Left lung (tissue), 10 donors: Measurements from ENCODE around the gene FREM1. TPM values are rescaled to one million over a fixed set of nuclear protein-coding genes. Genes with fewer than 3 reads are reported as not detected.

Experiments
- ATAC-seq: fragments of 200-7000 bp; cut with Tn5 transposase; one replicate; pipeline ENCODE4 v1.9.1; 2020; ENCODE audit warnings: moderate library complexity
- DNase-seq, 4 donors: peaks; one replicate each; pipeline ENCODE4 v3.0.0-alpha.2; 2013 to 2020
- H3K27ac ChIP-seq, 2 donors: fragments of 200-600 bp; sonication (generic) in 1 of 2; one replicate each; pipeline versions ENCODE4 v1.5.0 to v1.8.0; 2020 to 2021
- H3K27me3 ChIP-seq, 2 donors: fragments of 200-600 bp; sonication (generic) in 1 of 2; one replicate each; pipeline versions ENCODE4 v1.5.0 to v1.8.0; 2020 to 2021
- H3K36me3 ChIP-seq, 2 donors: fragments of 200-600 bp; sonication (generic) in 1 of 2; one replicate each; pipeline versions ENCODE4 v1.5.0 to v1.8.0; 2020 to 2021
- H3K4me1 ChIP-seq, 2 donors: fragments of 200-600 bp; one replicate each; pipeline ENCODE4 v1.8.0; 2021
- H3K4me3 ChIP-seq, 2 donors: fragments of 200-600 bp; sonication (generic) in 1 of 2; one replicate each; pipeline versions ENCODE4 v1.5.0 to v1.8.0; 2020 to 2021; ENCODE audit warnings: mild to moderate bottlenecking in 1 of 2
- H3K9me3 ChIP-seq, 2 donors: fragments of 200-600 bp; sonication (generic) in 1 of 2; one replicate each; pipeline versions ENCODE4 v1.5.0 to v1.8.0; 2020 to 2021
- intact Hi-C, 2 donors: fragments of 100-400 bp; cut with DNase I; formaldehyde crosslinking; loops; one replicate each; pipeline versions ENCODE4 v1.11.2 to v1.14.2; 2022
- polyA plus RNA-seq, 6 donors: library from polyadenylated mRNA; unstranded; fragments of 120-200 nt; gene quantifications; one replicate each; pipeline ENCODE4 v1.2.1, GENCODE V29; 2013; ENCODE audit not compliant: insufficient read length in 6 of 6
- total RNA-seq, 2 donors: library from RNA; stranded (reverse); fragmentation: NEBNext Ultra II Directional; extraction: Animal tissue kit (Norgen Biotek cat#: 25700); gene quantifications; one replicate each; pipeline ENCODE4 v1.2.1, GENCODE V29; 2021
- TF ChIP-seq, protein P1 (sequence below), 2 donors: fragments of 200-600 bp; sonication (generic) in 1 of 2; IDR thresholded peaks; one replicate each; pipeline versions ENCODE4 v1.5.0 to v1.8.0; 2021; ENCODE audit warnings: antibody characterized with exemption in 2 of 2
- donor health status: DM: no; HTN: yes; CAD: no.
- donor health status: DM: no; HTN: no; CAD: no.

Gene FREM1
- total and polyA plus RNA-seq, 8 donors = 2.4 to 104 (median 66.4) TPM

- TF ChIP-seq, protein P1, sequence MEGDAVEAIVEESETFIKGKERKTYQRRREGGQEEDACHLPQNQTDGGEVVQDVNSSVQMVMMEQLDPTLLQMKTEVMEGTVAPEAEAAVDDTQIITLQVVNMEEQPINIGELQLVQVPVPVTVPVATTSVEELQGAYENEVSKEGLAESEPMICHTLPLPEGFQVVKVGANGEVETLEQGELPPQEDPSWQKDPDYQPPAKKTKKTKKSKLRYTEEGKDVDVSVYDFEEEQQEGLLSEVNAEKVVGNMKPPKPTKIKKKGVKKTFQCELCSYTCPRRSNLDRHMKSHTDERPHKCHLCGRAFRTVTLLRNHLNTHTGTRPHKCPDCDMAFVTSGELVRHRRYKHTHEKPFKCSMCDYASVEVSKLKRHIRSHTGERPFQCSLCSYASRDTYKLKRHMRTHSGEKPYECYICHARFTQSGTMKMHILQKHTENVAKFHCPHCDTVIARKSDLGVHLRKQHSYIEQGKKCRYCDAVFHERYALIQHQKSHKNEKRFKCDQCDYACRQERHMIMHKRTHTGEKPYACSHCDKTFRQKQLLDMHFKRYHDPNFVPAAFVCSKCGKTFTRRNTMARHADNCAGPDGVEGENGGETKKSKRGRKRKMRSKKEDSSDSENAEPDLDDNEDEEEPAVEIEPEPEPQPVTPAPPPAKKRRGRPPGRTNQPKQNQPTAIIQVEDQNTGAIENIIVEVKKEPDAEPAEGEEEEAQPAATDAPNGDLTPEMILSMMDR (IDR thresholded peaks at IDR 0.05) = no peak
These were observed 141.0 kb downstream of the FREM1 start for GRCh38 chr9:14769230-14769571.

DNA sequence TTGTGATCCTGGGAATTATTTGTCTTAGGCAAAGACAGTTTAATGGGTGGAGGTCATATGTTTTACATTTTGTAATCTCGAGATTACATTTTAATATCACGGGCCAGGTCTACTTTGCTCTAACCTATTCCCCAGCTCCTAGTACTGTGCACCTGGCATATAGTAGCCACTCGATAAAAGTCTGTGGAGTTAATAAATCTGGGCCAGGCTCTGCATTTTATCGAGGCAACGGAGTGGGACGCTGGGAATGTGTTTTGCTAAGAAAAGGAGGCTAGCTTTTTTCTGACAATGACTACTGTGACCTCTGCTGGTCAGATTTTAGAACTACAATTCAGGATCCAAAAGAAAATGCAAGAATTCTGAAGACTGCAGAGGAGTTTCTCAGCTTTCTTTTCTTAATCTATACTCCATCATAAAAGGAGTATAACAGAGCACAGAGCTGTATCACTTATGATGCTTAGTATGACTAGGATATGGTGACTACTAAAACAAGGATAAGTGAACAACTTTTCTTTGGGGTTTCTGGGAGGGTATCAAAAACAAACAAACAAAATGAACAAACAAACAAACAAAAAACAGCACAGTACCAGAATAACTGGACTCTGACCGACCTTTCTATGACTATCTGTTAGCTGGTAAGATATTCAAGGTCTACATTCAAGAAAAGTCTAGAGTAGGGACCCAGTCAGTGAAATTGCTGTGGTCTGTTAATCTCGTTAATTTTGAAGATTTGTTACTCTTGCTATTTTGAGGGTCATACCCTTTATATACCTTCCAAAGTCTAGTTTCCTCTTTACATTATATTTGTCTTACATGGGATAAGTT lies 141.6 kb downstream of the FREM1 start:
- H3K9me3 ChIP-seq = no peaks in the 10 kb centered on the region
- ATAC-seq = peak; percentile 84
- H3K4me1 ChIP-seq = no peaks in the 10 kb centered on the region
- peak in 2 of 4 donors; percentile 40 to 59 for DNase-seq
- TF ChIP-seq, protein P1 (IDR thresholded peaks at IDR 0.05) = peak; percentile 57 to 64
- no peaks in the 10 kb centered on the region for H3K27me3 ChIP-seq
- intact Hi-C loops = no loop called here
- H3K36me3 ChIP-seq = no peaks in the 10 kb centered on the region
- H3K27ac ChIP-seq = no peak overlapping the region
- no peak overlapping the region for H3K4me3 ChIP-seq

More at GRCh38 chr9:14769230-14769571, 141.0 kb downstream of the FREM1 start:
- intact Hi-C loops = no loop called here
- Histone ChIP-seq H3K27me3 (no peaks in the 10 kb centered on the region), H3K4me3 (no peak overlapping the region), H3K4me1 (no peaks in the 10 kb centered on the region), H3K9me3 (no peaks in the 10 kb centered on the region), H3K27ac (no peak overlapping the region), H3K36me3 (no peaks in the 10 kb centered on the region)
- peak in 1 of 4 donors; percentile 13 for DNase-seq
- ATAC-seq = peak; percentile 50

DNA sequence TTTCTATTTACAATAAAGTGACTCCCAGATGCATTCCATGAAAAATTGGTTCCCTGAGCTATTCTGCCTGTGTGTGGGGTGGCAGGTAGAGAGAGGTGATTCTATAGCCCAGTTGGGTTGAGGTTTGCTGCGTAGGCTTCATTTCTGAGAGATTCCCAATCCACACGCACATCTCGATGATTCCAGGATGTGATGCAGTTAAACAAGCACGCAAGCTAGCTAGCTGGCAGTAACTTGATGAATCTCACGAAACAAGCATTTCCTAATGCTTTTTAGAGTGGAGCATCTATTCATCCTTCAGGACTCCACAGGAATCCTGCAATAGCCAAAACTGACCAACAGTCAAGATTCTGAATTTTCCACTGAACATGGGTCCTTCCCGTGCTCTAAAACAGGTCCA lies 143.9 kb downstream of the FREM1 start:
- Histone ChIP-seq H3K9me3 (no peaks in the 10 kb centered on the region), H3K4me1 (no peaks in the 10 kb centered on the region), H3K36me3 (no peaks in the 10 kb centered on the region), H3K27me3 (no peaks in the 10 kb centered on the region), H3K4me3 (no peak overlapping the region), H3K27ac (no peak overlapping the region)
- intact Hi-C loops = no loop called here
- DNase-seq = no peak
- ATAC-seq = no peak
- TF ChIP-seq, protein P1 (IDR thresholded peaks at IDR 0.05) = no peak

- TF ChIP-seq, protein P1 (IDR thresholded peaks at IDR 0.05) = no peak
- no peaks in the 10 kb centered on the region for H3K27me3 ChIP-seq
- DNase-seq = no peak
- intact Hi-C loops = no loop called here
- H3K4me1 ChIP-seq = no peaks in the 10 kb centered on the region
- ATAC-seq = no peak
- no peak overlapping the region for H3K4me3 ChIP-seq
- no peaks in the 10 kb centered on the region for H3K36me3 ChIP-seq
- no peaks in the 10 kb centered on the region for H3K9me3 ChIP-seq
- no peak overlapping the region for H3K27ac ChIP-seq
These were observed 148.6 kb downstream of the FREM1 start for GRCh38 chr9:14761584-14761983.

DNA sequence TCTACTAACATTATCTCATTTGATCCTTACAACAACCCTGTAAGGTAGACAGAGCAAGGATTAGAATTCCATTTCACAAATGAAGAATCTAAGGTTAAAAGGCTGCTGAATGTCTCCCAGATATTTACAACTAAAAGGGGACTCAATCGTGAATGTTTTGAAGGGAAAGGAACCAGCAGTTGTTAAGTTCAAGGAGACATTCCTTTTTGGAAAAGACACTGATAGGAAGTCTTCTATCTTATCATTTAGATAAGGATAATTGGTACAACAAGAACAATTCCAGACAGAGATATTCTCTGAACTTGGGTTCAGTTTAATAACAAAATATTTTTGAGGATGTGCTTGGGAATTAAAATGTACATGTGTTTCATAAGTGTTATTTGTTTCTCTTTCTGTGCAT lies 150.2 kb downstream of the FREM1 start:
- TF ChIP-seq, protein P1 (IDR thresholded peaks at IDR 0.05) = no peak
- intact Hi-C loops = no loop called here
- Histone ChIP-seq H3K4me1 (no peaks in the 10 kb centered on the region), H3K4me3 (no peak overlapping the region), H3K9me3 (no peaks in the 10 kb centered on the region), H3K27me3 (no peaks in the 10 kb centered on the region), H3K27ac (no peak overlapping the region), H3K36me3 (no peaks in the 10 kb centered on the region)
- ATAC-seq (no peak), DNase-seq (no peak)
